GM06990 (cell line): ENCODE measurements around the gene KCNH4.

ENCODE experiments used
- DNase-seq: peaks from one replicate; pipeline ENCODE4 v3.0.0-alpha.2; 2011; ENCODE audit not compliant: insufficient read length; ENCODE audit errors: extremely low read depth
- H3K27me3 ChIP-seq: replicated peaks from 2 replicates; pipeline ENCODE4 v1.6.0; 2011; ENCODE audit warnings: low read length; ENCODE audit not compliant: control insufficient read depth, insufficient read depth
- H3K36me3 ChIP-seq: 2 replicates; pipeline ENCODE4 v1.5.1; 2011; ENCODE audit warnings: low read length; ENCODE audit not compliant: control insufficient read depth, insufficient read depth
- H3K4me3 ChIP-seq: replicated peaks from 2 replicates; pipeline ENCODE4 v1.5.1; 2011; ENCODE audit warnings: low read depth, mild to moderate bottlenecking, control low read depth, low read length
- TF ChIP-seq, protein P1 (sequence below): IDR thresholded peaks from 2 replicates; pipeline ENCODE4 v1.5.1; 2011; ENCODE audit warnings: low read length, control low read depth, mild to moderate bottlenecking, inconsistent platforms; ENCODE audit not compliant: insufficient read depth, poor library complexity, severe bottlenecking

The KCNH4 gene

DNA sequence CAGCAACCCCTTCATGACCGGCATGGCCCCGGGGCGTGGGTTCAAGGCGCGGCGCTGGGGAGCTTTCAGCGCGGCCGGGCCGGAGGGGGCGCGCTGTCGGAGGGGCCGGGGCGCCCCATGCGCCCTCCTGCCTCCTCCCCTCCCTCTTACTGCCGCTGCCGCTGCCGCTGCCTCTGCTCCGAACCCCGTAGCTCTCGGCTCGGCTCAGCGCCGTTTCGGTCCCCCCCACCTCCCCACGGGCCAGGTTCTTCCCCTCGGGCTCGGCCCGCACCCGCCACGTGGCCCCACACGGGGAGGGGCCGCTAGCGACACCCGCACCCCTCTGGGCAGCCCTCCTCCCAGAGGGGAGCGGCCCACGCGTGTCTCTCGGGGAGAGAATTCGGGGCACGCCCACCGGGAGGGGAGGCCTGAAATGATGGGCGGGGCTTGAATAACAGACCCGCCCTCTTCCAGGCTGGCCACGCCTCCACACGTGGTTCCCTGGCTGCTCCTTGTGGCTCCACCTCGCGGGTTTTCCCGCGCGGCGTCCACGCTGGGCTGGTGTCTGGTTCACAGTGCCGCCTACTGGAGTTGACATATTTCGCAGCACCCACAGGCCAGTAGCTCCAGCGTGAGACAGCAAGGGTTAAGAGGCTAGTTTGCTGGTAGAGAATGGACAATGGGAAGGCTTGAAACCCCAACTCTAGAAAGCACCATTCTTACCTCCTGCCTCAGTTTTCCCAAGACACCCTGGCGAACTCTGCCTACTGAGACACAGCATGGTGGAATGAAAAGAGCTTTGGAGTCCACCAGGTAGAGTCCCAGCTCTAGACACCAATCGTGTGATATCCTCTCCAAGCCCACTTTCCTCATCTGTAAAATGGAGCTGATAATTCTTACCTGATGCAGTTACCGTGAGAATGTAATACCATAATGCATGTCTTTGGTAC, at the start of gene KCNH4:
Gene KCNH4, minus strand, starts transcription at position 221 of the 929 bp plus-strand sequence. Its CDS starts 197 bp downstream, at position 24.
- Histone ChIP-seq H3K27me3 (no peaks in the 10 kb centered on the region), H3K36me3 (no peaks in the 10 kb centered on the region), H3K4me3 (peak within 1 kb of the TSS; percentile 58)
- TF ChIP-seq, protein P1, sequence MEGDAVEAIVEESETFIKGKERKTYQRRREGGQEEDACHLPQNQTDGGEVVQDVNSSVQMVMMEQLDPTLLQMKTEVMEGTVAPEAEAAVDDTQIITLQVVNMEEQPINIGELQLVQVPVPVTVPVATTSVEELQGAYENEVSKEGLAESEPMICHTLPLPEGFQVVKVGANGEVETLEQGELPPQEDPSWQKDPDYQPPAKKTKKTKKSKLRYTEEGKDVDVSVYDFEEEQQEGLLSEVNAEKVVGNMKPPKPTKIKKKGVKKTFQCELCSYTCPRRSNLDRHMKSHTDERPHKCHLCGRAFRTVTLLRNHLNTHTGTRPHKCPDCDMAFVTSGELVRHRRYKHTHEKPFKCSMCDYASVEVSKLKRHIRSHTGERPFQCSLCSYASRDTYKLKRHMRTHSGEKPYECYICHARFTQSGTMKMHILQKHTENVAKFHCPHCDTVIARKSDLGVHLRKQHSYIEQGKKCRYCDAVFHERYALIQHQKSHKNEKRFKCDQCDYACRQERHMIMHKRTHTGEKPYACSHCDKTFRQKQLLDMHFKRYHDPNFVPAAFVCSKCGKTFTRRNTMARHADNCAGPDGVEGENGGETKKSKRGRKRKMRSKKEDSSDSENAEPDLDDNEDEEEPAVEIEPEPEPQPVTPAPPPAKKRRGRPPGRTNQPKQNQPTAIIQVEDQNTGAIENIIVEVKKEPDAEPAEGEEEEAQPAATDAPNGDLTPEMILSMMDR: peak; percentile 91
- DNase-seq: peak; percentile 90

DNA sequence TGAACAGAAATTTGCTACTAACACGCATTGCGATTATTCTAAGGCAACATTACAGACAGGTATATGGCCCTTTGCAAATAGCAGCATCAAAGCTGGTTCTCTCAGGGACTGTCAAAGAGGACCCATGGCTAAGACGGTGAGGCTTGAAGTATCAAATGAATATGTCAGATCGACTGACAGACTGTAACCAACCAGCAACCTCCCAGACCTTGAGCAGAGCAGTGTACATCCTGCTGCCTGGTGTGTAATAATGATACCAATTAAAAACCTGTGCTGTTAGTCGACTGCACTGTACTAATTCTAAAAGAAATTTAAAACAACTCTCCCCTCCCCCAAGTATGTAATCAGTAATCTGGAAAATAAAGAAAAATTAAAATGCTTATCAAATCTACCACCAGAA, 49.3 kb upstream of the KCNH4 start:
- DNase-seq: no peak
- Histone ChIP-seq H3K27me3 (no peaks in the 10 kb centered on the region), H3K36me3 (no peaks in the 10 kb centered on the region; the same call in 1 of the 2 replicates), H3K4me3 (no peak overlapping the region)
- TF ChIP-seq, protein P1: no peak

DNA sequence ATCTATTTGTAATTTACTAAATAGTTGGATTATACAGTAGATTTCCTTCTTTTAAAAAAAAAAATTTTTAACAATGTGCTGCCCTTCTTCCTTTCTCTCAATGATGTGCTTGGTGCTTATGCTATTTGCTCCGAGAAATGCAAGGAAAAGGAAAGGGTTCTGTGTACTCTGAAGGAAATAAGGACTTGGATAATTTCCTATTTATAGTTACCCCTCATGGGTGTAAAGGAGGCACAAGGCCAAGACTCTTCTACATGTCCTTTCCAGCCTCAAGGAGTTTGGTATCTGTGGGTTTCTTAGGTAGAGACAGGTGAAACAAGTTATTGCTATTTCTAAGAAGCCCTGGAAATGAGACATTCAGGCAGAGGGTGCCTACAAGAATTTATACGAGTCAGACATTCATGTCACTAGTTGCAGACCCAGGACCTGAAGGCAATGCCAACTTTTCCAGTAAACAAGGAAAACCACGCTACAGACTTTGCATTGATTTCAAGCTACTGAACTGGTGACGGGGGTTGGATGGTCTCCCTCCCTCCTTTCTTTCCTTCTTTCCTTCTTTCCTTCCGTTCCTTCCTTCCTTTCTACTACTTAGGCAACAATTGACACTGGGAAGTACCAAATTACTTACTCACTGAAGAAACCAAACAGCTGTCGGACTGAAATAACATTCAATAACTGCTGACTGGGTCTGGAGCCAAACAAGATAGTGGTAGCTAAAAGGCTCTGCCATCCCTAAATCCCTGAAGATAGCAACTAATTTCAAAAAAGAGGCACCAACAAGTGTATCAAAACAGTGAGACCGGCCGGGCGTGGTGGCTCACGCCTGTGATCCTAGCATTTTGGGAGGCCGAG, 47.1 kb upstream of the KCNH4 start:
- no peaks in the 10 kb centered on the region for H3K27me3 ChIP-seq
- TF ChIP-seq, protein P1: no peak
- peaks cover 5% of the 10 kb centered on the region for H3K36me3 ChIP-seq
- DNase-seq: no peak
- no peak overlapping the region for H3K4me3 ChIP-seq

DNA sequence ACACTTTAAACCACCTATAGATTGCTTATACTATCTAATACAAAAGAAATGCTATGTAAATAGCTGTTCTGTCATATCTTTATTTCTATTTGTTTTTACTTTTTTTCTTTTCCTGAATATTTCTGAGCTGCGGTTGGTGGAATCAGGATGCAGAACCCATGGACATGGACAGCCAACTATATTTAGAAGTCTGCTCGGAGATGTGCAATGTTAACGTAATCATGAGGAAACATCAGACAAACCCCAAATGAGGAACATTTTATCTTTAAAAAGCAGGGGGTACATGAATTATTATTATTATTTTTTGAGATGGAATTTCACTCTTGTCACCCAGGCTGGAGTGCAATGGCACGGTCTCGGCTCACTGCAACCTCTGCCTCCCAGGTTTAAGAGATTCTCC, 44.7 kb upstream of the KCNH4 start:
- no peak for DNase-seq
- Histone ChIP-seq H3K27me3 (no peaks in the 10 kb centered on the region), H3K36me3 (peaks cover 10% of the 10 kb centered on the region), H3K4me3 (no peak overlapping the region)
- TF ChIP-seq, protein P1: no peak

DNA sequence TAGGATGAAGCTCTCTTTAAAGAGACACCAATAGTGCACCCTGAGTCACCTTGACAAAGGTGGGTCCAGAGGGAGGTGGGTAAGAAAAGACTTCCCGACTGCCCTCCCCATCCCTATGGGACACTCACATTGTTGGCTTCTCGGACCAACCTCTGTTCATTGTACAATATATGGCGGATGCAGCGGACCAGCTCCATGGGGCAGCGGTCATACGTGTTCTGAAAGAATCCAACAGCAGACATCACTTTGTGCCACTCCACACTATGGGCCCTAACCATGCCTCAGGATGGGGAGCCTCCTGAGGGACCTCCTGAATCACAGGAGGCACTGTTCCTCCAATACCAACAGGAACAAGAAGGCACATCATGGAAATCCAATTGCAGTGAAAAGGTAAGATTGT, 43.7 kb upstream of the KCNH4 start:
- DNase-seq: no peak
- no peak overlapping the region for H3K4me3 ChIP-seq
- peaks cover 10% of the 10 kb centered on the region for H3K36me3 ChIP-seq
- H3K27me3 ChIP-seq: no peaks in the 10 kb centered on the region
- TF ChIP-seq, protein P1: no peak
